SKM-1 (cell line): ENCODE measurements around the gene PHOX2B.

Experiments
- DNase-seq: peaks from one replicate; lab custom pipeline; 2025; ENCODE audit not compliant: unreplicated experiment; lab: John Stamatoyannopoulos, UW

Gene PHOX2B

GRCh38 chr4:41748571-41749475 is at the start of gene PHOX2B:
PHOX2B (minus strand) TSS chr4:41748725; CDS start chr4:41748610, 115 bp downstream.
- DNase-seq, result no peak

- no peak for DNase-seq
These were observed 48.7 kb upstream of the PHOX2B start for GRCh38 chr4:41797260-41797659.

- DNase-seq, result no peak
These were observed 48.2 kb upstream of the PHOX2B start for GRCh38 chr4:41796545-41797210.

- no peak for DNase-seq
These were observed 47.4 kb upstream of the PHOX2B start for GRCh38 chr4:41795796-41796385.

- DNase-seq, result no peak
These were observed 43.6 kb upstream of the PHOX2B start for GRCh38 chr4:41792166-41792565.

GRCh38 chr4:41791557-41791956 is 43.0 kb upstream of the PHOX2B start:
- DNase-seq, result no peak

- DNase-seq, result no peak
These were observed 39.4 kb upstream of the PHOX2B start for GRCh38 chr4:41787931-41788330.

- no peak for DNase-seq
These were observed 37.1 kb upstream of the PHOX2B start for GRCh38 chr4:41785665-41786064.

- DNase-seq, result no peak
These were observed 35.9 kb upstream of the PHOX2B start for GRCh38 chr4:41784191-41784979.

GRCh38 chr4:41776466-41776865 is 27.9 kb upstream of the PHOX2B start:
- no peak for DNase-seq

- no peak for DNase-seq
These were observed 15.2 kb upstream of the PHOX2B start for GRCh38 chr4:41763729-41764128.

- DNase-seq, result no peak
These were observed 10.4 kb upstream of the PHOX2B start for GRCh38 chr4:41758884-41759283.

- DNase-seq, result no peak
These were observed 9.1 kb upstream of the PHOX2B start for GRCh38 chr4:41757521-41758156.

- DNase-seq, result no peak
These were observed 5.4 kb upstream of the PHOX2B start for GRCh38 chr4:41753942-41754341.

GRCh38 chr4:41752081-41752836 is 3.7 kb upstream of the PHOX2B start:
- DNase-seq, result no peak

- DNase-seq, result no peak
These were observed 3.0 kb upstream of the PHOX2B start for GRCh38 chr4:41751449-41752061.

GRCh38 chr4:41750626-41751448 is 2.3 kb upstream of the PHOX2B start:
- DNase-seq, result no peak

- no peak for DNase-seq
These were observed 1.6 kb upstream of the PHOX2B start for GRCh38 chr4:41750121-41750625.
